GM18502 (cell line): ENCODE data around the gene RTP3.
"Not testable (repeated sequence)": the region's sequence is repeated elsewhere in the genome, so short reads cannot be mapped to it uniquely, and the experiment has no call there.

Source experiments
- ATAC-seq: cut with Tn5 transposase; IDR thresholded peaks from one replicate; pipeline ENCODE4 v1.9.1; 2021; ENCODE audit warnings: mild to moderate bottlenecking; ENCODE audit not compliant: unreplicated experiment, poor library complexity

RTP3 gene

DNA sequence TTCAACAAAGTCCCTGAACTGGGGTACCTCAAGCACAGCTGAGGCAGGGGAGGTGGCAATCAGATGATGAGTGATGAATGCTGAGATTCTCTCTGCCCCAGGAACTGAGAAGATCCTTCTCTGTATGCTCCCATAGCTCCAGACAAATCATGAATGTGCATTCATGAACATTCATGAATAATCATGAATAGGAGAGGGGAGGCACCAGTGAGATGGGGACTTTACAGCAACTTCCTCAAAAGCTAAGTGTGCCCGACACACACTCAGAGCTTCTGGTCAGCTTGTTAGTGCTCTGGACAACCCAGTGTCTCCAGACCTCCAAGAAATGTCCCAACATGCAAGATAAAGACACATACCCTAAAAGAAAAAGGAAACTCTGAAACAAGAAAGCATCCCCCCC, 44.1 kb downstream of the RTP3 start:
- no peak for ATAC-seq

DNA sequence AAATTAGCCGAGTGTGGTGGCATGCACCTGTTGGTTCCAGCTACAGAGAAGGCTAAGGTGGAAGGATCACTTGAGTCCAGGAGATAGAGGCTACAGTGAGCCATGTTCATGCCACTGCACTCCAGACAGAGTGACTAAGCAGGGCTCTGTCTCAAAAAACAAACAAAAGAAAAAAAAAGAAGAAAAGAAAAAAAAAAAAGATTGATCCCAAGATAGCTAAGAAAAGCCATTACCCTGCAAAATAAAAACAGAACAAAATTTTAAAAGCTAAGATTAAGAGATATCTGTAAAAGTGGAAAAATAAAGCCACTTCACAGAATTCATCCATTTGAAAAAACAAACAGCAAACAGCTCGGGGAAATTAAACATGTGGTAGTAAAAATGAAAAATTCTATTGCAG, 44.6 kb downstream of the RTP3 start:
- ATAC-seq = no peak

DNA sequence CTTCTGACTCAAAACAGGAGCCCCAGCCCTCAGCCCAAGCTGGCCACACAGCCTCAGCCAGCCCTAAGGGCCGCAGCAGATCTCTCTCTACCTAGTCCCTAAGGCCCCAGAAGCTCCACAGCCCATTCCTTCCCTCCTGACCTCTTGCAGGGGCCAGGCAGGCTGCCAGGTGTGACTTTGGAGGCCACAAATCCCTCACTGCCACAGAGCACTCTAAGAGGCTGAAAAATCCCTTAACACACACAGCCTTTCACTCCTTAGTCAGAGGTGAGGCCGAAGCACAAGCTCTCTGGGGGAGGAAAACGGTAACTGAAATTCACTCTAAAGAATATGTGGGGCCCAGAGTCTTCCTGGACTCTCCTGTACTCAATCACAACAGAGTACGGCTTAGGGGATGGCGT, 45.0 kb downstream of the RTP3 start:
- ATAC-seq = no peak

DNA sequence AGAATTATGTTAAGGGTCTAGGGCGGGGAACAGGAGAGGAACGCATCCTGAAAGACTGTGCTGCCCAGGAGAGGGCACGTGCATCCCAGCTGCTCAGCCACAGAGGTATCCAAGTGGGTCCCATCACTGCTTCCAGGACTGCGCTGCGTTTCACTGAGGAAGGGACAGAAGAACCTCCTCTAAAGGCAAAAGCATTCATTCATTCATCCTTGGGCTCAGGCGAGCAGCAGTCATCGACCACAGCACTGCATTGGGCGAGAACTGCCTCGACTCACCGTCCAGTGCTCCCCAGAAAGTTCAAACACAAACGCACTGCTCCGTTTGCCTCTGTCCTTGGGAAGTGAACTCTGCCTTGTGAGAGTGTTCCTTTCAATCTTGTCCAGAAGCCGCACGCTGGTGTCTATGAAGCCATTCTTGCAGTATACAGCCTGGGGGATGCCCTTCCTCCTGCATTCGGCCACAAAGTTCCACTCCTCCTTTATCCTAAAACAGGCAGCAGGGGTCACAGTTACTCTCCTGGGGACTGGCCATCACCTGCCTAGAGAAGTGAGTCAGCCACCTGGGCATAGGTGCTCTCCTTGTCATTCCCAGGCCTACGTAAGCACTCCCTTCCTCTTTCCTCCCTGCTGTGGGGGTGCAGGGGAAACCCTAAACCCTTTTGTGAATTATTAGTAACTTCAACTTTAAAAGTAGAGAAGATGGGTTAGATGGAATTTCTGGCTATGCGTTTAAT, 47.2 kb downstream of the RTP3 start:
- no peak for ATAC-seq

DNA sequence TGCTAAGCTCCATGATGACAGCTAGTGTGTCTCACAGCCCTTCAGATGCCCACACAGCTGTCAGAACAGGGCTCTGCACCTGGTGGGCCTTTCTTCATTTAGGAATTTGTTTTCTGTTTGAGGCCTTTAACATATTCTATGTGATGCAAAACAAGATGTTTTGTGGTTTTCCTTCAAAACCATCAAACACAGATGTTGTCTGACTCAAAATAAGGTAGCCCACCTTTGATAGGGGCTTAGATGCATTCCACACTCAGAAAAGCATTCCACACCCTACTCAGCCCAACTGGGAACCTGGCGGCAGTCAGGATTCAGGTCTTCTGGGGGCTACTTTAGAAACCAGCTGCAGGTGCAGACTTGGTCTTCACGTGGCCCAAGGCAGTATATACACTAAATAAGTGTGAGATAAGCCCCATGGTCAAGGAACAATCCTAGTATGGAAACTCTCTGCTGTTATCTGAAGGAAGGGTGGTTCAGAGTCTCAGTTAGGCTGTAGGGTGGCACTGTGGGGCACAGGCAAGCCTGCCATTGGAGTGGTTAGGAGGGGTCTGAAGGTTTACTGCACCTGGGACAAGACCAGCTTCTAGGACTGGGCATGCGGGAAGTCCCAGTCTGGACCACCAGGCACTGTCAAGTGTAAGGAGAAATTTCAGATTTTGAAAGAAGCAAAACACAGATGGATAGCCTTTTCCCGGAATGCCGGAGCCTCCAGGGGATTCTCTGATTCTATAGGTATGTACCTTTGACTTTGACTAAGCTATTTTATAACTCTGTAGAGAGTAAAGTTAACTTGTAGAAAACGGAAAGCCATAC, 48.2 kb downstream of the RTP3 start:
- ATAC-seq = no peak

DNA sequence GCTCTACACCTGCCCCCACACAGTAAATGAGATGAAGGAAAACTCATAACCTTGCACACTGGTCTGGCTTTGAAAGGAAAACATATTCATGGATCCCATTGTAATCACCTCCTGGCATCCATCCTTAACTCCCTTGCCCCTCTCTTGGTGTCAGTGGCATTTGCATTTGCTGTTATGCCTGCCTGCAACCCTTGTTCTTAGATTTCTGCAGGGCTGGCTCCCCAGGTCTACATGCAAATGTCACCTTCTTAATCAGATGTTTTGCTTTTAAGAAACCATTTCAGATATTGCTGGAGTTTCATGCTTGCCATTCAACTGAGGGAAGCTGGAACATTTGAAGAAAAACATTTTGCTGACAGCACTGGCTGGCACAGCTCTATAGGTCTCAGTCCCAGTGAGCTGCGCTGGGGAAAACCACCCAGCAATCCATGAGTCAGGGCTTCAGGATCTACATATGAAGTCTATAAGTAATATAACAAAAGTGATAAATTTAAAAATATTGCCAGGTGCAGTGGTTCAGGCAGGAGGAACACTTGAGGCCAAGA, 49.2 kb downstream of the RTP3 start:
- no peak for ATAC-seq

DNA sequence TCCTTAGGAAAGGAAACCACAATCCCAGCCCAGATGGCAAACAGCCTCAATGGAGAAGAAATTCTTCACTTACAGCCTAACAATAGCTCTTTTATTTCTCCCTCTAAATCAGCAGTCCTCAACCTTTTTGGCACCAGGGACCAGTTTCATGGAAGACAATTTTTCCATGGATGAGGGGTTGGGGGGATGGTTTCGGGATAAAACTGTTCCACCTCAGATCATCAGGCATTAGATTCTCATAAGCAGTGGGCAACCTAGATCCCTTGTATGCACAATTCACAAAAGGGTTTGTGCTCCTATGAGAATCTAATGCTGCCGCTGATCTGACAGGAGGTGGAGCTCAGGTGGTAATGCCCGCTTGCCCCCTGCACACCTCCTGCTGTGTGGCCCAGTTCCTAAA, 50.8 kb downstream of the RTP3 start:
- not testable (repeated sequence) for ATAC-seq

DNA sequence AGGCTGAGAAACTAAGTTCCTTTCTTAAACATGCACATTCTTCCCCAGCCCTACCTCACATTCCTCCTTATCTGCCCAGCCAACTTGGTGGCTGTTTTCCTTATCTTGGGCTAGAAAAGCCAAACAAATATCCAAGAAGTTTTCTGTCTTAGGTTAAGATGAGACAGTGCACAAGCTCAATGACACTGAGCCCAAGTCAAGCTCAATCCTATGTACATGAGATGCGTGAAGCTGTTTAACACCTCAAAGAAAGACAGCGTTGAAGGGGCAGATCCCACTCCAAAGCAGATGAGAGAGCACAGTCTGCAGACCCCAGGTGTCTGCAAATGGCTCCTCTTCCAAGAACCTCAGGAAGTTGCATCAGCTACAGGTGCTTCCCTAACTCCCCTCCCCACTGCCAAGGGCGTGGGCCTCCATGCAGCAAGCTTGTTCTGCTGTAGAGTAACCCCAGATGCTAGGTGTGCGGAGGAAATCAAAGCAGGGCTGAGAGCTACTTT, 51.7 kb downstream of the RTP3 start:
- no peak for ATAC-seq

DNA sequence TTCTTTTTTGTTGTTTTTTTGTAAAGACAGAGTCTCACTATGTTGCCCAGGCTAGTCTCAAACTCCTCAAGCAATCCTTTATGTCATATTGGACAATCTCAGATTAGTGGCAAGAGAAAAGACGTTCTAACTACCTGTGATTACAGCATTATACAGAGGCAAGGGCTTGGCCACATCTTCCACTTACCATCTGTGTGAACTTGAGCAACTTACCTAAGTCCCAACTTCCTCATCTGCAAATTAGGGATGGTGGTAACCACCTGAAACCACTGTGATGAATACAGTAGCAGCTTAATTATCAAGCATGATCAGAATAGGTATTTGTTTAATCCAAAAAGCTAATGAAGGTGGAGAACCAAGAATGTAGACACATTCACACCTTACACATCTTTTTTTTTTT, 52.2 kb downstream of the RTP3 start:
- no peak for ATAC-seq
